ENCODE data around the gene YTHDF1. TPM values are rescaled to one million over a fixed set of nuclear protein-coding genes. Genes with fewer than 3 reads are reported as not detected.

Gene YTHDF1
- total and polyA plus RNA-seq, 2 donors (not counting 1 experiment from before 2014, with no cell fraction given) = 25.3 to 40.5 TPM

DNA sequence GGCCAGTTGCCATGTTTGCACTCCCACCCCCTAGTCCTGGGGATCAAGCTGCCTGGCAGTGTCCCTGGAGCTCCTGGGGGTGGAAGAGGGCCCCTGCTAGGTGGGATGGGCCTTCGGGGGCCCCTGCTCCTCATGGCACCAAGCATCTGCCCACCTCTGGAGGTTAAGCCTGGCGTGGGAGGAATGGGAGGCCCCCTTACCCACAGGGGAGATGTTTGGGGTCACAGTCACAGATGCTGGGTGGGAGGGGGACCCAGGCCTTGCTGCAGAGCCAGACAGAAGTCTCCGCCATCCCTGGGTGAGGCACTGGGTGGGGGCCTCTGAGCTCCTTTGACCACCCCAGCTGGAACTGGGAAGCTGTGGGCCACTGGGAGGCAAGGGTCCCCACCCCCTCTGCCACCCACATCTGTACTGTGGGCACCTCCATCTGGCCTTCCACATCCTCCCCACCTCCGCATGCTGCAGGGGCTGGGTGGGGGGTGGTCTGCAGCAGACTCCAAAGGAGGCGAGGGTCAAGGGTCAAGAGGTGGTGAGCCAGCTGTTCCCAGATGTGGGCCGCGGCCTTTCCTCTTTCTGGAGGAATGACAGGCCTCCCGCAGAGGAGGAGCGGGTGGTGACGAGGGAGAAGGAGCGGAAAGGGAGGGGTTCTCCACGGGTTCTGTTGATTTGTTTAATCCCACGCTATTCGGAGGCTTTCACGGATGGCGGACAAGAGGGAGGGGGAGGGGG lies 41.5 kb downstream of the YTHDF1 start:
- ChIA-PET POLR2A (no interaction called here), CTCF (no interaction called here)
- H3K4me3 ChIP-seq (ENCODE audit: control extremely low read depth in 1 of 5, extremely low read depth in 1 of 5, insufficient read depth in 1 of 5, low read depth in 2 of 5, low read length in 4 of 5) = no peak overlapping the region
- peaks cover 17 to 40% of the 10 kb centered on the region in 2 donors for H3K4me1 ChIP-seq (ENCODE audit: control insufficient read depth in 2 of 2, insufficient read depth in 2 of 2, low read length in 2 of 2)
- H3K9me3 ChIP-seq (ENCODE audit: control extremely low read depth in 1 of 3, control insufficient read depth in 2 of 3, insufficient read depth in 1 of 3, low read length in 2 of 3) = peaks cover 0 to 9% (median 0%) of the 10 kb centered on the region in 3 donors
- Mint-ChIP-seq H3K4me1 (peaks cover 11% of the 10 kb centered on the region), H3K9me3 (ENCODE audit: insufficient read depth) (no peaks in the 10 kb centered on the region), H3K27me3 (peaks cover 28% of the 10 kb centered on the region), H3K4me3 (peak overlapping the region; percentile 26), H3K27ac (no peak overlapping the region)
- intact Hi-C loops (cut with micrococcal nuclease) = no loop called here
- no peak overlapping the region for H2AFZ ChIP-seq (ENCODE audit: insufficient read depth, low read depth, low read length, poor library complexity, severe bottlenecking)
- no peaks in the 10 kb centered on the region for H4K20me1 ChIP-seq (ENCODE audit: control insufficient read depth, insufficient read depth, low read length, poor library complexity, severe bottlenecking)
- H3K4me2 ChIP-seq (replicated peaks; ENCODE audit: low read depth, low read length, poor library complexity, severe bottlenecking) = peak overlapping the region; percentile 53
- WGBS (ENCODE audit: insufficient coverage) = 8% methylated on average over 10 of the region's 16 CpGs
- TF ChIP-seq, protein P1, sequence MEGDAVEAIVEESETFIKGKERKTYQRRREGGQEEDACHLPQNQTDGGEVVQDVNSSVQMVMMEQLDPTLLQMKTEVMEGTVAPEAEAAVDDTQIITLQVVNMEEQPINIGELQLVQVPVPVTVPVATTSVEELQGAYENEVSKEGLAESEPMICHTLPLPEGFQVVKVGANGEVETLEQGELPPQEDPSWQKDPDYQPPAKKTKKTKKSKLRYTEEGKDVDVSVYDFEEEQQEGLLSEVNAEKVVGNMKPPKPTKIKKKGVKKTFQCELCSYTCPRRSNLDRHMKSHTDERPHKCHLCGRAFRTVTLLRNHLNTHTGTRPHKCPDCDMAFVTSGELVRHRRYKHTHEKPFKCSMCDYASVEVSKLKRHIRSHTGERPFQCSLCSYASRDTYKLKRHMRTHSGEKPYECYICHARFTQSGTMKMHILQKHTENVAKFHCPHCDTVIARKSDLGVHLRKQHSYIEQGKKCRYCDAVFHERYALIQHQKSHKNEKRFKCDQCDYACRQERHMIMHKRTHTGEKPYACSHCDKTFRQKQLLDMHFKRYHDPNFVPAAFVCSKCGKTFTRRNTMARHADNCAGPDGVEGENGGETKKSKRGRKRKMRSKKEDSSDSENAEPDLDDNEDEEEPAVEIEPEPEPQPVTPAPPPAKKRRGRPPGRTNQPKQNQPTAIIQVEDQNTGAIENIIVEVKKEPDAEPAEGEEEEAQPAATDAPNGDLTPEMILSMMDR (IDR thresholded peaks at IDR 0.05) = no peak
- no peak overlapping the region for H3K27ac ChIP-seq (ENCODE audit: low read length in 2 of 2)
- H3K36me3 ChIP-seq (replicated peaks in 1 of 2; ENCODE audit: control extremely low read depth in 1 of 2, control insufficient read depth in 1 of 2, extremely low read depth in 1 of 2, insufficient read depth in 2 of 2, low read length in 1 of 2) = no peaks in the 10 kb centered on the region
- H3K9ac ChIP-seq (ENCODE audit: low read length) = no peak overlapping the region
- no peaks in the 10 kb centered on the region for H3K79me2 ChIP-seq (ENCODE audit: control insufficient read depth, insufficient read depth, low read length)
- peaks cover 0 to 59% (median 26%) of the 10 kb centered on the region in 4 experiments for H3K27me3 ChIP-seq (replicated peaks in 1 of 4; ENCODE audit: control extremely low read depth in 1 of 4, control insufficient read depth in 3 of 4, insufficient read depth in 4 of 4, low read length in 3 of 4)
- ATAC-seq (ENCODE audit: low read depth) (no peak), DNase-seq (no peak)

- Histone ChIP-seq H4K20me1 (ENCODE audit: control insufficient read depth, insufficient read depth, low read length, poor library complexity, severe bottlenecking) (no peaks in the 10 kb centered on the region), H3K27me3 (replicated peaks in 1 of 4; ENCODE audit: control extremely low read depth in 1 of 4, control insufficient read depth in 3 of 4, insufficient read depth in 4 of 4, low read length in 3 of 4) (peaks cover 0 to 54% (median 25%) of the 10 kb centered on the region in 4 experiments), H3K9me3 (ENCODE audit: control extremely low read depth in 1 of 3, control insufficient read depth in 2 of 3, insufficient read depth in 1 of 3, low read length in 2 of 3) (peaks cover 0 to 9% (median 0%) of the 10 kb centered on the region in 3 donors), H3K79me2 (ENCODE audit: control insufficient read depth, insufficient read depth, low read length) (no peaks in the 10 kb centered on the region), H2AFZ (ENCODE audit: insufficient read depth, low read depth, low read length, poor library complexity, severe bottlenecking) (no peak overlapping the region), H3K4me2 (replicated peaks; ENCODE audit: low read depth, low read length, poor library complexity, severe bottlenecking) (no peak overlapping the region), H3K36me3 (replicated peaks in 1 of 2; ENCODE audit: control extremely low read depth in 1 of 2, control insufficient read depth in 1 of 2, extremely low read depth in 1 of 2, insufficient read depth in 2 of 2, low read length in 1 of 2) (no peaks in the 10 kb centered on the region), H3K4me1 (ENCODE audit: control insufficient read depth in 2 of 2, insufficient read depth in 2 of 2, low read length in 2 of 2) (peaks cover 13 to 38% of the 10 kb centered on the region in 2 donors), H3K27ac (ENCODE audit: low read length in 2 of 2) (no peak overlapping the region), H3K4me3 (ENCODE audit: control extremely low read depth in 1 of 5, extremely low read depth in 1 of 5, insufficient read depth in 1 of 5, low read depth in 2 of 5, low read length in 4 of 5) (no peak overlapping the region), H3K9ac (ENCODE audit: low read length) (no peak overlapping the region)
- H3K9me3 Mint-ChIP-seq (ENCODE audit: insufficient read depth) = no peaks in the 10 kb centered on the region
- no peak for DNase-seq
- no peak overlapping the region for H3K4me3 Mint-ChIP-seq
- H3K4me1 Mint-ChIP-seq = peaks cover 9% of the 10 kb centered on the region
- TF ChIP-seq, protein P1 (IDR thresholded peaks at IDR 0.05) = no peak
- TF ChIP-seq EZH2 (IDR thresholded peaks at IDR 0.05; ENCODE audit: borderline replicate concordance, insufficient read depth, low read depth, low read length, poor library complexity, severe bottlenecking) = no peak
- ChIA-PET POLR2A (no interaction called here), CTCF (no interaction called here)
- 46% methylated on average over 21 of the region's 22 CpGs for WGBS (ENCODE audit: insufficient coverage)
- intact Hi-C loops (cut with micrococcal nuclease) = no loop called here
- H3K27me3 Mint-ChIP-seq = peaks cover 30% of the 10 kb centered on the region
- ATAC-seq (ENCODE audit: low read depth) = no peak
- H3K27ac Mint-ChIP-seq = no peak overlapping the region
Measured at GRCh38 chr20:63173552-63174191, 42.3 kb downstream of the YTHDF1 start.
